NB4 (cell line): ENCODE measurements around the gene FAM120A.

Source experiments
- DNase-seq: peaks from one replicate; pipeline ENCODE4 v3.0.0; 2010; ENCODE audit warnings: low read depth
- H3K4me3 ChIP-seq: one replicate; pipeline ENCODE4 v1.5.1; 2011; ENCODE audit warnings: mild to moderate bottlenecking, low read depth, low read length, moderate library complexity
- MAX ChIP-seq: IDR thresholded peaks from 2 replicates; pipeline ENCODE4 v1.6.1; 2011; ENCODE audit warnings: low read depth, low read length
- MYC ChIP-seq: IDR thresholded peaks from 2 replicates; pipeline ENCODE4 v1.6.1; 2011; ENCODE audit warnings: low read depth, low read length
- POLR2A ChIP-seq: IDR thresholded peaks from 2 replicates; pipeline ENCODE4 v1.6.1; 2011; ENCODE audit warnings: mild to moderate bottlenecking; ENCODE audit not compliant: insufficient read length; ENCODE audit errors: extremely low read depth
- TF ChIP-seq, protein P1 (sequence below): IDR thresholded peaks from one replicate; pipeline ENCODE4 v1.5.1; 2012; ENCODE audit warnings: low read depth, low read length

FAM120A gene

GRCh38 chr9:93596399-93596798 is 144.9 kb downstream of the FAM120A start:
- TF ChIP-seq, protein P1, sequence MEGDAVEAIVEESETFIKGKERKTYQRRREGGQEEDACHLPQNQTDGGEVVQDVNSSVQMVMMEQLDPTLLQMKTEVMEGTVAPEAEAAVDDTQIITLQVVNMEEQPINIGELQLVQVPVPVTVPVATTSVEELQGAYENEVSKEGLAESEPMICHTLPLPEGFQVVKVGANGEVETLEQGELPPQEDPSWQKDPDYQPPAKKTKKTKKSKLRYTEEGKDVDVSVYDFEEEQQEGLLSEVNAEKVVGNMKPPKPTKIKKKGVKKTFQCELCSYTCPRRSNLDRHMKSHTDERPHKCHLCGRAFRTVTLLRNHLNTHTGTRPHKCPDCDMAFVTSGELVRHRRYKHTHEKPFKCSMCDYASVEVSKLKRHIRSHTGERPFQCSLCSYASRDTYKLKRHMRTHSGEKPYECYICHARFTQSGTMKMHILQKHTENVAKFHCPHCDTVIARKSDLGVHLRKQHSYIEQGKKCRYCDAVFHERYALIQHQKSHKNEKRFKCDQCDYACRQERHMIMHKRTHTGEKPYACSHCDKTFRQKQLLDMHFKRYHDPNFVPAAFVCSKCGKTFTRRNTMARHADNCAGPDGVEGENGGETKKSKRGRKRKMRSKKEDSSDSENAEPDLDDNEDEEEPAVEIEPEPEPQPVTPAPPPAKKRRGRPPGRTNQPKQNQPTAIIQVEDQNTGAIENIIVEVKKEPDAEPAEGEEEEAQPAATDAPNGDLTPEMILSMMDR = no peak
- TF ChIP-seq MYC (no peak), POLR2A (no peak), MAX (no peak)
- H3K4me3 ChIP-seq = no peak overlapping the region
- DNase-seq = no peak

- DNase-seq = no peak
- H3K4me3 ChIP-seq = no peak overlapping the region
- TF ChIP-seq, protein P1 = no peak
- TF ChIP-seq MYC (no peak), MAX (no peak), POLR2A (no peak)
These were observed 145.7 kb downstream of the FAM120A start for GRCh38 chr9:93597142-93597706.

DNA sequence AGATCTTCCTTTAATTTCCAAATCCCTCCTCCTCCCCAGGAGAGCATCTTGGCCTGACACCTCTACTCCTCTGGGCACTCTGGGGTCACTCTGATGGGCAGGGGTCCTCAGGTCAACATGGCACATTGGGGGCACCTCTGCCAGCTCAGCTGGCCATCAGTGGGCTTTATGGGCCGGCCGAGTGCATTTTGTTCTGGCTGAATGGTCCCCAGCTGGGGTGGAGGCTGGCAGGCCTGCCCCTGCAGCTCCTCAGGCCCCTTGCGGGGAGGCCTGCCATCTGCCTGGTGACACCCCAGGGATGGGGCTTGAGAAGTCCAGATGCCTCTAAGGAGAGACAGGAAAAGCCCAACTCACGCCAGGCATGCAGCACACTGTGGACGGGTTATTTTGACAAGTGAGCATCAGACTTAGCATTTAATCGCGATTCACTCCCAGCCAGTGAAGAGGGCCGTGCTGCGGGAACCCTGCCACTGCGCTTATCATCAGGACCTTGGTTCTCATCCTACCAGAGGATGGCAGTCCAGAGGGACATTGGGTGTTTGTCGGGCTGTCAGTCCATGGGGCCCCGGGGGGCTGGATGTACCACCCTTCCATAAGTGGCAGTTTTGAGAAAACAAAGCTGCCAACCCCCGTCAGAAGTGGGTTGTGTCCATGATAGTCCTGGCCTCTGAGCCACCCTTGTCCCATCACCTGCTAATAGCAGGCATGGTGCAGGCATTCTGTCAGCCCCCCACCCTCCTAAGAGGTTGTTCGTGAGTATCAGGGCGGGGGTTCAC is 146.6 kb downstream of the FAM120A start:
- H3K4me3 ChIP-seq = no peak overlapping the region
- DNase-seq = no peak
- no peak for TF ChIP-seq POLR2A
- no peak for TF ChIP-seq MYC
- TF ChIP-seq MAX = no peak
- TF ChIP-seq, protein P1 = no peak

GRCh38 chr9:93598647-93599241 is 147.3 kb downstream of the FAM120A start:
- TF ChIP-seq, protein P1 = no peak
- TF ChIP-seq POLR2A (no peak), MYC (no peak), MAX (no peak)
- DNase-seq = no peak
- no peak overlapping the region for H3K4me3 ChIP-seq

- no peak for TF ChIP-seq POLR2A
- no peak for TF ChIP-seq MAX
- no peak for TF ChIP-seq MYC
- TF ChIP-seq, protein P1 = no peak
- H3K4me3 ChIP-seq = no peak overlapping the region
- DNase-seq = no peak
These were observed 148.3 kb downstream of the FAM120A start for GRCh38 chr9:93599571-93600403.
